ENCODE measurements around the gene TBC1D10A.

DNA sequence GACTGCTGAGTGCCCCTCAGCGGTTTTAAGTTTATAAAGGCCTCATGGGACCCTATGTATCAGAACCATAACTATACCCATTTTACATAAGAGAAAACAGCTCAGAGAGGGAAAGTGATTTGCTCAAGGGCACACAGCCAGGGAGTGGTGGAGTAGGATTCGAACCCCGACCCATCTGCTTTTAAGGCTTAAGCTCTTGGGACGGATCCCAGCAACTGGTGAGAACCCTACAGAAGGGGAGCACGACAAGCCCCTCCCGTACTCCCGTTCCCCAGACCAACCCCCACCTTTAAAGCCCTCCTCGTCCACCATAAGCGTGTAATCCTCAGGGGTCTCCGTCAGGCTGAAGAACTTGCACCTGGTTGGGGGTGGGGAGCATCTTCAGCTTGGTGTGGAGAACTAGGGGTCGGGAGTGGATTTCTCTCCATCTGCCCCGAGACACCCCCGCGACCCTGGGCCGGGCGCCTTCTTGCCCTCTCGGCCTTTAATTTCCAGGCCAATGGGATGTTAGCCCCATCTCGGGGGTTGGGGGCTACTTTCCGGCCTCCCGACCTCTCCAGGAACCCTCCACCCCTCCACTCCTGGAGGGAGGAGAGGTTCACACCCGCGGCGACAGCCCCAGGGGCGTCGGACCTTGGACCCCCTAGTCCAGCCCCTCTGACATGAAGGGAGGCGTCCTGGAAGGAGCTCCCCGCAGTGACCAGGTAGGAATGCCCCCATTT, 38.2 kb downstream of the TBC1D10A start:
- TF ChIP-seq CTCF (IDR thresholded peaks at IDR 0.05) (no peak), POLR2A (IDR thresholded peaks at IDR 0.05) (no peak)
